ENCODE data around the gene CD38.

DNA sequence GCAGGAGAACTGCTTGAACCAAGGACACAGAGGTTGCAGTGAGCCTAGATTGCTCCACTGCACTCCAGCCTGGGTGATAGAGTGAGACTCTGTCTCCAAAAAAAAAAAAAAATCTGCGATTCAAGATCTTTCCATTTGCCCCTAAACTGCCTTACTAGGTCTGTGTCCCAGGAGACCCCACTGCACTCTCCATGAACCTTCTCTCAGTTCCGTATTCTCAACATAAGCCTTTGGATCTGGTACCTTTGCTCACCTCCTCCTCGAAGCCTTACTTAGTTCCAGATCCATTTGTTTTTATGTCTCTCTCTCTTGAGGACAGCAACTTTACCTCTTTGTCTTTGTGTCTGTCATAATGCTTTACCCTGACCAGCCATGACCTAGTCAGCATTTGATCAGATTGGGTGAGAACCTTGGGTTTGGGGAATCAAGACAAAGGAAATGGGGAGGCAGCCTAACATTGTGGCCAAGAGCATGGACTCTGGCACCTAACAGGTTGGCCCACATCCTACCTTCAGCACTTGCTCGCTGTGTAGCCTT is 41.5 kb upstream of the CD38 start:
- no peak for TF ChIP-seq EZH2phosphoT487 (IDR thresholded peaks at IDR 0.05; ENCODE audit: borderline replicate concordance, low read length)
- TF ChIP-seq, protein P1, sequence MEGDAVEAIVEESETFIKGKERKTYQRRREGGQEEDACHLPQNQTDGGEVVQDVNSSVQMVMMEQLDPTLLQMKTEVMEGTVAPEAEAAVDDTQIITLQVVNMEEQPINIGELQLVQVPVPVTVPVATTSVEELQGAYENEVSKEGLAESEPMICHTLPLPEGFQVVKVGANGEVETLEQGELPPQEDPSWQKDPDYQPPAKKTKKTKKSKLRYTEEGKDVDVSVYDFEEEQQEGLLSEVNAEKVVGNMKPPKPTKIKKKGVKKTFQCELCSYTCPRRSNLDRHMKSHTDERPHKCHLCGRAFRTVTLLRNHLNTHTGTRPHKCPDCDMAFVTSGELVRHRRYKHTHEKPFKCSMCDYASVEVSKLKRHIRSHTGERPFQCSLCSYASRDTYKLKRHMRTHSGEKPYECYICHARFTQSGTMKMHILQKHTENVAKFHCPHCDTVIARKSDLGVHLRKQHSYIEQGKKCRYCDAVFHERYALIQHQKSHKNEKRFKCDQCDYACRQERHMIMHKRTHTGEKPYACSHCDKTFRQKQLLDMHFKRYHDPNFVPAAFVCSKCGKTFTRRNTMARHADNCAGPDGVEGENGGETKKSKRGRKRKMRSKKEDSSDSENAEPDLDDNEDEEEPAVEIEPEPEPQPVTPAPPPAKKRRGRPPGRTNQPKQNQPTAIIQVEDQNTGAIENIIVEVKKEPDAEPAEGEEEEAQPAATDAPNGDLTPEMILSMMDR (conservative IDR thresholded peaks at IDR 0.05; ENCODE audit: low read depth, low read length): no peak
